Left renal pelvis (tissue), 4 donors: ENCODE results near the gene ROR1. TPM values are rescaled to one million over a fixed set of nuclear protein-coding genes. Genes with fewer than 3 reads are reported as not detected.

Source experiments
- DNase-seq, 4 donors: peaks; one replicate each; pipeline ENCODE4 v3.0.0-alpha.2; 2013; ENCODE audit warnings: low read depth in 4 of 4, low spot score in 3 of 4
- polyA plus RNA-seq, 4 donors: library from polyadenylated mRNA; unstranded; fragments of 120-200 nt; gene quantifications; one replicate each; pipeline ENCODE4 v1.2.1, GENCODE V29; 2013; ENCODE audit not compliant: insufficient read length in 4 of 4

The ROR1 gene
- polyA plus RNA-seq: 100 to 1,000 TPM in 1 of 4 donors, 10 to 100 TPM in 3; 28.2 to 116 (median 39.3) TPM

DNA sequence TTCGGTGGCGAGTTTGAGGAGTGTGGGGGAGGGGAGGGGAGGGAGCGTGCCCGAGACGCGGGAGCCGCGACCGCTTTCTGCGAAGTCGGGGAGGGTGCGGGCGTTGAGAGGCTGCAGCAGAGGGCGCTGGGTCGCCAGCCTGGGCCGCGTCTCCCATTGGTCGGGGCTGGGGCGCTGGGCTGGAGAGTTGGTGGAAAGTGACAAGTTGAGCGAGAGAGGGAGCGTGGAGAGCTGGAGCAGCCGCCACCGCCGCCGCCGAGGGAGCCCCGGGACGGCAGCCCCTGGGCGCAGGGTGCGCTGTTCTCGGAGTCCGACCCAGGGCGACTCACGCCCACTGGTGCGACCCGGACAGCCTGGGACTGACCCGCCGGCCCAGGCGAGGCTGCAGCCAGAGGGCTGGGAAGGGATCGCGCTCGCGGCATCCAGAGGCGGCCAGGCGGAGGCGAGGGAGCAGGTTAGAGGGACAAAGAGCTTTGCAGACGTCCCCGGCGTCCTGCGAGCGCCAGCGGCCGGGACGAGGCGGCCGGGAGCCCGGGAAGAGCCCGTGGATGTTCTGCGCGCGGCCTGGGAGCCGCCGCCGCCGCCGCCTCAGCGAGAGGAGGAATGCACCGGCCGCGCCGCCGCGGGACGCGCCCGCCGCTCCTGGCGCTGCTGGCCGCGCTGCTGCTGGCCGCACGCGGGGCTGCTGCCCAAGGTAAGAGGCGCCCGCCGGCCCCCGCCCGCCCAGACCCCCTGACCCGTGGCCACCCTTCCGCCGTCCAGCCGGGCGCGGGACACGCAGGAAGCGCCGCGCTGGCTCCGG lies at the start of gene ROR1:
TSS of gene ROR1 (plus strand) at position 203 of the 802 bp plus-strand sequence.
- peak; percentile 71 to 77 (median 76) for DNase-seq

DNA sequence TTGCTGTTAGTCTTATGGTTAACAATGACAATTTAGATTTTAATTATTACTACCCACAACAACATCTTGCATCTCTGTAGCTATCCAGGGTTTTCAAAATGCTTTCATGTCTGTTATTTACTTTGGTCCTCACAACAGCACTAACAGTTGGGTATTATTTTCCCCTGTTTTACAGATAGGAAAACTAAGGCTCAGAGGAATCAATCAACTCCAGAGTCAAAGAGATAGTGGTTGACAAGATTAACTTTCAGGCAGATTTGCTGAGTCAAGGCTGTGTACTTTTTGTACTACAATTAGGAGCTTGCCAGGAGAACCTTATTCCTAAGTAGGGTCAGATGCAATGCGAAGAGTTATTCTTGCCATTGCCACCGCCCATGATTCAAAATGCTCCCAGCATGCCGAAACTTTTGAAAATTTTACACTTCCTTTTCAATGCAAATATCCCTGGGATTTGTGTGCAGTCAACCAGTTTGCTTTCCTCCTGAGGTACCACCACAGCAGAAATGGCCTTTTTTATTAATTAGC lies 49.4 kb upstream of the ROR1 start:
- no peak for DNase-seq

DNA sequence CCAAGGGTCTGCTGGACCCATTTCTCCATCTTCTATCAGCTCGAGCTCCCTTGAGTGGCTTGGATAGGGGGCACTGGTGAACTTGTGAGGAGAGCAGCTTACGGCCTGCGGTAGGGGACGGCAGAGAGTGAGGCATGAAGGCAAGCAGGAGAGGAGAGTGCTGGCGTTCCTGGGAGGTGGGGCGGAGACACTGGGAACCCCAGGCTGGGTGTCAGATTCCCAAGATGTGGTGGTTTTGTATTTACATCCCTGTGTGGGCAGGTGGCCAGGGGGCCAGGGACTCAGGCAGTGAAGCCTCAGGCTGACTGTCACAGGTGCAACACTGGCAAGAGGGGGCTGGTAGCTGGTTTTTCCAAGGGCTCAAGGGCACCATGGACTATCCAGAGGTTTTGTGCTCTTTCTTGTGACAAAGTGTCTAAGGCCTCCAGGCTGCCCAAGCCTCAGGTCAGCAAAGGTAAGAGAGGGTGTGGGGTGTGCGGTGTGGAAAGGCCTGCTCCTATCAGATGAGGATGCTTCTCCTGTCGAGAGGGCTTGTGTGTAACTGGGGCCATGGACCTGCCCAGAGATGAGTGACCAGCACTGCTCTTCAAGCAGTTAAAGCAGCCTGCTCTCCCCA lies 45.1 kb upstream of the ROR1 start:
- DNase-seq: no peak

DNA sequence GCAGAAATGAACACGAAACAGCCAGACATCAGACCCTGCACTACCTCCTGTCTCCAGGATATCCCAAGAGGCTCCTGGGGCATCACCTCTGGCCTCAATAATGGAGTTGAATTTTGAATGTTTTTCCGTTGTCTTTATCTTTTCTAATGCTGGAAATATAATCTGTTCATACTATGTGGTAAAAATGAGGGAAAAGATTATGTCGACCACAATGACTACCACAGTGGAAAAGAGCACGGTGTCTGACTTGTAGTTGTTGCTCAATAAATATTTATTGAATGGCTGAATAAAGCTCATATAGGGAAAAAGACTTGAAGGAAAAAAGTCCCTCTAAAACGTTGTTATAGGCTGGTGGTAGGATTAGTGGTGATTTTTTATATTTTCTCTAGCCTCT lies 44.6 kb upstream of the ROR1 start:
- DNase-seq: no peak

DNA sequence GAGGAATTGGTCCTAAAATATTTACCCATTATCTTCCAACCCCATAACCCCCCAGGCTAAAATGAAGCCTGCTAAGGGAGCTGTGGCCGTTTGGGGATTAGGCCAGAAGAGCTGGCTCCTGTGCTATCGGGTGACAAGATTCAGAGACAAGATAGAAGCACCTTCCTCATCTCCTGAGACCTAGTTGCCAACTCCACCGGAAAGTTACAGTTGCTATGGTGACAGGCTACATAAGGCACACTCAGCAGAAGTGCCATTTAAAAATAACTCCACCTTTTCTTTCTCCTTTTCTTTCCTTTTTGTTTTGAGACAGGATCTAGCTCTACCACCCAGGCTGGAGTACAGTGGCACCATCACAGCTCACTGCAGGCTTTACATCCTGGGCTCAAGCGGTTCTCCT lies 43.6 kb upstream of the ROR1 start:
- DNase-seq: no peak

DNA sequence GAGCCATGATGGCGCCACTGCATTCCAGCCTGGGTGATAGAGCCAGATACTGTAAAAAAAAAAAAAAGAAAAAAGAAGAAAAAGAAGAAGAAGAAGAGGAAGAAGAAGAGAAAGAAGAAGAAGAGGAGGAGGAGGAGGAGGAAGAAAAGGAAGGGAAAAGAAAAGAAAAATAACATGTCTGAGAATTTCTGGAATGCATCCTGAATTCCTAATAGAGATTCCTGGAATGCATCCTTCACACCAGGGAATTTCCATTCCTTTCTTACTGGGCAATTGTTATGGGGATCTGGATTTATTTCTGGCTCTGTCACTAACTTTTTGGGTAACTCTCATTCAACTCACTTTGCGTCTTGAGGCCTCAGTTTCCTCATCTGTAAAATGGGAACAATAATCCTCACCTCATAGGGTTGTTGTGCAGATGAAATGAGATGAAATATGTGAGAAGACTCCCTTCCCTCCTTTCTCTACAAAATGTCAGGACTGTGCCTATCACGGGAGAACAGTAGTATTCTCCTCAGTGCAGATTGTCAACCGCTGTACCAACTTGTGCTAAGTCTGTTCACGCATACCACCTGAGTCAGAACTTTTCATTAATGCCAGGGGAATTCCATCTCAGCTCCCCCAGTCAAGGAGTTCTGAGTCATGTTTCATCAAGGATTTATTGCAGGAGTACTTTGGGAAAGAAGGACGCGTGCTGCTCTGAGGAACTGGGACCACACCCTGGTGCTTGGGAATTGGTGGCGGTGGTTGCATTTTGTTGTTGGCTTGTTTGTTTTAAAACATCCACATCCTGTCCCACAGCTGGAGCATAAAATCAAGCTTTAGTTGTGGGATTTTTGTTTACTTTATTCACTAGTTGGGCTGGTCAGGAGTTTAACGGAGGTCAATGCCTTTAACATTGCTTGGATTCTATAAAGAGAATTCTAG lies 42.4 kb upstream of the ROR1 start:
- peak in 1 of 4 donors; percentile 61 for DNase-seq

DNA sequence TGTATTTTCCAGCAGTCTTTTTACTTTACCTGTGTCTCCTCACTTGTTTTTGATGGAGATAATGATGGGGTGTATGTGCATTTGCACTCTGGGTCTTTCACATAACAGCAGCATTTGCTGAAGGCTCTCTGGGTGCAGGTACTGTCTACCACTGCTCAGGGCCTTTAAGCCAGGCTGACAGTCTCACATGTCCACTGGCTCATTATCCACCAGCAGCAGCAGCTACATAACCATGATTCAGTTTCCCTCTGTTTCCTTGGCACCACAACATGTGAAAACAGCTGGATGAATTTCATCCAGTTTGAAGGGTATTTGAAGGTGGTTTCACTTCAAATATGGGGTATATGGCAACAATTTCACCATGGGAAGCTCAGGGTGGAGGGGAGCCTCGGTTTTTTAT lies 41.2 kb upstream of the ROR1 start:
- no peak for DNase-seq

DNA sequence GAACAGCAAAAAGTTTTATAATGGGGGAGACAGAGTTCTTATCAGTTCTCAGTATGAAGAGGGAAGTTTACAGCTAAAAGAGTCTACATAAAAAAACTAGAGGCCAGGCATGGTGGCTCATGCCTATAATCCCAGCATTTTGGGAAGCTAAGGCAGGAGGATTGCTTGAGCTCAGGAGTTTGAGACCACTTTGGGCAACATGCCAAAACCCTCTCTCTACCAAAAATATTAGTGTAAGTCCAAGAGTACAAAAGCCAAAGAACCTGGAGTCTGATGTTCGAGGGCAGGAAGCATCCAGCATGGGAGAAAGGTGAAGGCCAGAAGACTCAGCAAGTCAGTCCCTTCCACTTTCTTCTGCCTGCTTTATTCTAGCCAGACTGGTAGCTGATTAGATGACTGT lies 35.0 kb upstream of the ROR1 start:
- DNase-seq: no peak

DNA sequence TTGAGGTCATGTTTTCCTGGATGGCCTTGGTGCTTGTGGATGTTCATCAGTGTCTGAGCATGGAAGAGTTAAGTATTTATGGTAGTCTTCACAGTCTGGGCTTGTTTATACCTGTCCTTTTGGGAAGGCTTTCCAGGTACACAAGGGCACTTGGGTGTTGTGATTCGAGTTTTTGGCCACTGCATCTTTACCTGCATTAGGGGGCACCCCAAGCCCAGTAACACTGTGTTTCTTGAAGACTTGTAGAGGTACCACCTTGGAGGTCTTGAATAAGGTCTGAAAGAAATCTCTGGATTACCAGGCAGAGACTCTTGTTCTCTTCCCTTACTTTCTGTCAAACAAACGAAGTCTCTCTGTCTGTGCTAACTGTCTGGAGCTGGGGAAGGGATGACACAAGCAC lies 34.4 kb upstream of the ROR1 start:
- no peak for DNase-seq

DNA sequence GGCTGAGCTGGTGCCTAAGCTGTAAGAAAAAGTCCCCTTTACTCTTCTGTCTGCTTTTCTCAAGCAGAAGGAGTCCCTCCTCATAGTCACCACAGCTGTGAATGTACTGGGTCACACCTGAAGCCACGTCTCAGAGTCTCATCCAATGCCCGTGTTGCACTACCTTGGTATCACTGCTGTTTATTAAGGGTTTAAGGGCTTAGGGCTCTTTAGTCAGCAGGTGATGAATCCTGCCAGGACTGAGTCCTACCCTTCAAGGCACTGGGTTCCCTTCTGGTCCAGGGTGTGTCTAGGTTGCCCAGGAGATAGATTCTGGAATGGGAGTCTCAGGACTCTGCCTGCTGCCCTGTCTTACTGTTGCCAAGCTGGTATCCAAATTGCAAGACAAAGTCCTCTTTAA lies 33.4 kb upstream of the ROR1 start:
- no peak for DNase-seq

DNA sequence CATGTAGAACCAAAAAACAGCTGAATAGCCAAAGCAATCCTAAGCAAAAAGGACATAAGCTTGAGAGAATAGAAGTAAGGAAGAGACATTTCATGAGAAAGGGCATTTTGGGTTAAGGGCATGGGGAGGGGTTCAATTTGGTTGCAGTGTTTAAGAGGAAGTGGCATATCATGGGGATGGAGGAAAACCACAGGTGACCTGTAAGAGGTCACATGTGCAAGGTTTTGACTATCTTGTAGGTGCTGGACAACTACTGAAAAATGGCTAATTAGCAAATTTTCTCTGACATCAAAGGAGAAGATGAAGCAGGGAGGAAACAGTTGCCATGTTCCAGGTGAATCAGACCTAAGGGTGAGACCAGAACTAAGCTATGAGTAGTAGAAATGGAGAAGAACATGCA lies 31.3 kb upstream of the ROR1 start:
- DNase-seq: no peak

DNA sequence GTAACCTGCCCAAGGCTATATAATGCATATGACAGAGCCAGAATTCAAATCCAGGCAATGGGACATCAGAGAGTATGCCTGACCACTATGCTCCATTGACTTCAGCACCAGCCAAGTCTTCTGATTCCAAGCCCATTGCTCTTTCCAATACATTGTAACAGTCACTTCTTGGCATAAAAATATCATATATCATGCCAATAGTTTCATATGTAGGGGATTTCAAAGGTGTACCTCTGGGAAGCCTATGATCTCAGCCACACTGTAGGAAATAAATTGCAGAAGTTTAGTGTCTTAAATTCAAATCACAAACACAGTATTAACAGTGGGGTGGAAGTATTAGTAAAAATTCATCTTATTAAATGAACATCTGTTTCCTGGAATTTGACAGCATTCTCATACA lies 30.0 kb upstream of the ROR1 start:
- DNase-seq: no peak

DNA sequence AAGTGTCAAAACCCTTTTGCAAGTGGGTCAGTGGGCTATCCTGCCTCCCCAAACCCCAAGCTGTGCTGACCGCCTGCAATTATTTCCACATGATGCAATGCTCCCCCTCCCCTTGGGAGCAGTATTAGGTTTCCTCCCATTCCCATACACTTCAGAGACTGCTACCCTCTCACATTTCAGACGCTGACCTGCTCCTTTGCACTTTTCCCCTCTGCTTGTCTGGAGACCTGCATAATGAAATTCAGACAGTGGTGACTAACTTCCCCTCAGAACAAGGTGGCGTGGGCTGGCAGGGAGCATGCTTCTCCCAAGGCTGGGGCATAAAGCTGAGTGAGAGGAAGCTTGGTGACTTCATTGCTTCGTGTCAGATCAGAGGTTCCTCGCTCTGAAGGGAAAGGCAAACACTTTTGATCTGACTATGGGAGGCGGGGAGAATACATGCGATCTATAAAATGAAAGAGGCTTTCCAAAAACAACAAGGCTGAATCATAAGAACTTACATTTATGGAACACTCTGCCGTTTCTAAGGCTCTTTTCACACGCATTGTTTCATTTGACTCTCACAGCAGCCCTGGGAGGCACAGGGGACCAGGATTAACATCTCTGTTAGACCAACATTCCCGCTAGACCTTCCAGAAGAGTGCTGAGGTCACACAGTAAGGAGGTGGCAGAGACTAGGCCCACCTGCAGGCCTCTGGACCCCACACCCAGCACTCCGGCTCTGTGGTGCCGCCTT lies 27.5 kb upstream of the ROR1 start:
- peak in 3 of 4 donors; percentile 44 to 77 (median 55) for DNase-seq

DNA sequence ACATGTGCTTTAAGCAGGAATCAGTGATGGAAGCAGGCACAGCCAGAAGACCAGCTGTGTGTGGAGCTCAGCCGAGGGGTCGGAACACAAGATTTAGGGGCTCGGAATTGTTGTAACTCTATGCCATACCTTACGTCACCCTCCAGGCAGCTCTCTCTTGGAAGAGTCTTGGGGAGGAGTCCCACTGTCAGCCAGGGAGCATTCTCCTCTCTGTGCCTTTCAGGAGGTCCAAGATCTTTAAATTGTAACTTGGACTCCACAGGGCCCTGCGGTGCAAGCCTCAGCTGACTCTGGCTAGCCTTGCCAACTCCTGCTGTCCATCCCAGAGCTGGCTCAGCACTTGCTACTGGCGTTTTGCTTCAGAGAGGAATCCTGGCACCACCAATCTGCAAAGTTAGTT lies 26.4 kb upstream of the ROR1 start:
- DNase-seq: no peak

DNA sequence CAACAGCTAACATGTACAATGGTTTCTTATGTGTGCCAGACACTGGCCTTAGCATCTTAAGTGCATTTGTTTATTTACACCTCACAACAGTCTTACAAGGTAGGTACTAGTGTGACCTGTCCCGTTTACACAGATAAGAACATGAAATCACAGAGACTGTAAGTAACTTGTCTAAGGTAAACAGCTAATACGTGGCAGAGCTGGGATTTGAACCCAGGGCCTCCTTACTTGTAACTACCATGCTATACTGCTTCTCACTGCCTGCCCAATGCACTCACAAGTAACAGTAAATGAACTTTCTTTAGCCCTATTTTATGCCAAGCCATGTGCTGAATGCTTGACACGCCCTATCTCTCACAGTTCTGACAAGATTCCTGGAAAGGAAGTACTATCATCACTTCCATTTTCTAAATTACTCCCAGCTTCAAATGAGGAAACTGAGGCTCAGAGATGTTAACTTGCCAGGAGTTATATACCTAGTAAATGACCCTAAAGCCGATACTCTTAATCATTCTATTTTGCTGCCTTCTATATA lies 25.7 kb upstream of the ROR1 start:
- no peak for DNase-seq

DNA sequence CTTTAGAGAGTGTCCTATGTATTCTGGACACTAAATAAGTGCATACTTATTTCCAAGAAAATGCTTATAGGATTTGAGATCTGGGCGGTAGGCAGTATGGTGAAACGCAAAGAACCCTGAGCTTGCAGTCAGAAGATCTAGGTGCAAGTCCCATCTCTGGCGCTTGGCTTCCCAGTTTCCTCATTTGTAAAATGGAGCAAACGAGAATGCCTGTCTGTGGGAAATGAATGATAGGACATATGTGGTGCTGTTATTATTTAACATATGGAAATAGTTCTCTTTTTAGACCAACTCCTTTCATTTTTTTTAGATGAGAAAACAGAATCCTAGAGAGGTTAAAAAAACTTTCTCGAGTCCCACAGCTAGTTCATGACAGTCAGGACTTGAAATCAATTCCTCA lies 25.2 kb upstream of the ROR1 start:
- no peak for DNase-seq

DNA sequence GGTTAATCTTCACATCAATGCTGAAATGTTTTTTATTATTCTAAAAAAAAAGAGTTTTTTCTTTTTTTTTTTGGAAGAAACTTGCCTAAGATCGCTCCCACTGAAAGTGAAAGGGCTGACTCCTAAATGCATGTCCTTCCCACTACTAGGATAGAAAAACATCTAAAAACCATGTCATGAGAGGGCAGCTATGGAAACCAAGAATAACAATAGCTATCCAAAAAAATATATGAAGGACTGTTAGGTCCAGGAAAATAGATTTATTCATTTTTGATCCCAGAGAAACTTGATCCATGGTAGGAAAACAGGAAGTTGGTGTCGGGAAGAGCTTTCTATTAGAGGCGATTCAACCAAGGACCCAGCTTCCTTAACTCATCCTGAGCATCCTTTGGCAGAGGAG lies 23.1 kb upstream of the ROR1 start:
- DNase-seq: no peak

DNA sequence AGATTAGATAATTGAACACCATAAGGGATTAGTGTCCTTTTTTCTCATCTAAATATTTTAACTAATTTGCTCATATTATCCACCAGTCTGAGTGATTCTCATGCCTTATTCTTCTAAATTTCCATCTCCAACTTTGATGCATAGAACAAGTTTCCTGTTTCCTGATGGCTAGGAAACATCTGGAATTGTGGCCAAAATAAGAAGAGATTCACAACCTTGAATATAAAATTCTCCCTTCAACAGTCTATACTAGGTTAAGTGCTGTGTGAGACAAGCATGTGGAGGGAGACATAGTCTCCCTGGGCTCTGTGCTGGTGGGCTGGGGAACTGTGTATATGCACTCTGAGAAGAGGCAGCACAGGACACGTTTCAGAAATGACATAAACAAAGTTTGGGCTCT lies 21.6 kb upstream of the ROR1 start:
- DNase-seq: no peak

DNA sequence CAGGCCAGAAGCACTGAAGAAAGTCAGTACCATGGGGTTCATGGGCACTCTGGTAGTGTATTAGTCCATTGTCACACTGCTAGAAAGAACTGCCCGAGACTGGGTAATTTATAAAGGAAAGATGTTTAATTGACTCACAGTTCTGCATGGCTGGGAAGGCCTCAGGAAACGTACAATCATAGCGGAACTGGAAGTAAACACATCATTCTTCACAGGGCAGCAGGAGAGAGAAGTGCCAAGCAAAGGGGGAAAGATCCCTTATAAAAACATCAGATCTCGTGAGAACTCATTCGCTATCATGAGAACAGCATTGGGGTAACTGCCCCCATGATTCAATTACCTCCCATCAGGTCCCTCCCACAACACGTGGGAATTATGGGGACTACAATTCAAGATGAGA lies 20.2 kb upstream of the ROR1 start:
- no peak for DNase-seq

DNA sequence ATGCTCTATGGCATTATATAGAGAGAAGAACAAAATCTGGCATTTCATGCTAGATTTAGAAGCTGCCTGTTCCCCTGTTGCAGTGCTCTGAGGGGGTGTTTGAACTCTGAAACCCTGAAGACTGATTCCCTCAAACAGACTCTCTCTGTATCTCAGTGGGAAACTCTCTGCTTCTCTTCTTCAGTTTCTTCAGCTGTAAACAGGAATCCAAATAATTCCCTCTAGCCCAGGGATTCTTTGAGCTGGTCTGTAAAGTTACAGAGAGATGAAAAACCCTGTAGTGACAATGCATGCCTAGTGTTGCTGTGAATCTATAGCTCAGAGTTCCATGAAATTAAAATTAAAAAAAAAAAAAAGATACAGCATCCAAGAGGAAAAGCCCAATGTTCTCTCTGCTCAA lies 17.0 kb upstream of the ROR1 start:
- no peak for DNase-seq
